ENCODE data around the gene FAM110D. TPM values are rescaled to one million over a fixed set of nuclear protein-coding genes. Genes with fewer than 3 reads are reported as not detected.

The FAM110D gene
- total and polyA plus RNA-seq, 8 donors = 1.0 to 5.1 (median 1.7) TPM

- Histone ChIP-seq H3K9me3 (no peaks in the 10 kb centered on the region), H3K27ac (no peak overlapping the region), H3K4me3 (no peak overlapping the region), H3K4me1 (no peaks in the 10 kb centered on the region), H3K27me3 (no peaks in the 10 kb centered on the region), H3K36me3 (peaks cover 0 to 16% of the 10 kb centered on the region in 2 donors)
- TF ChIP-seq, protein P1, sequence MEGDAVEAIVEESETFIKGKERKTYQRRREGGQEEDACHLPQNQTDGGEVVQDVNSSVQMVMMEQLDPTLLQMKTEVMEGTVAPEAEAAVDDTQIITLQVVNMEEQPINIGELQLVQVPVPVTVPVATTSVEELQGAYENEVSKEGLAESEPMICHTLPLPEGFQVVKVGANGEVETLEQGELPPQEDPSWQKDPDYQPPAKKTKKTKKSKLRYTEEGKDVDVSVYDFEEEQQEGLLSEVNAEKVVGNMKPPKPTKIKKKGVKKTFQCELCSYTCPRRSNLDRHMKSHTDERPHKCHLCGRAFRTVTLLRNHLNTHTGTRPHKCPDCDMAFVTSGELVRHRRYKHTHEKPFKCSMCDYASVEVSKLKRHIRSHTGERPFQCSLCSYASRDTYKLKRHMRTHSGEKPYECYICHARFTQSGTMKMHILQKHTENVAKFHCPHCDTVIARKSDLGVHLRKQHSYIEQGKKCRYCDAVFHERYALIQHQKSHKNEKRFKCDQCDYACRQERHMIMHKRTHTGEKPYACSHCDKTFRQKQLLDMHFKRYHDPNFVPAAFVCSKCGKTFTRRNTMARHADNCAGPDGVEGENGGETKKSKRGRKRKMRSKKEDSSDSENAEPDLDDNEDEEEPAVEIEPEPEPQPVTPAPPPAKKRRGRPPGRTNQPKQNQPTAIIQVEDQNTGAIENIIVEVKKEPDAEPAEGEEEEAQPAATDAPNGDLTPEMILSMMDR (IDR thresholded peaks at IDR 0.05) = no peak
- no peak for DNase-seq
- intact Hi-C loops (cut with DNase I) = no loop called here
- no peak for ATAC-seq
Measured at GRCh38 chr1:26189751-26190275, 30.9 kb downstream of the FAM110D start.

- Histone ChIP-seq H3K4me3 (no peak within 1 kb of the TSS), H3K9me3 (no peaks in the 10 kb centered on the region), H3K27ac (no peak within 1 kb of the TSS), H3K36me3 (peaks cover 0 to 16% of the 10 kb centered on the region in 2 donors), H3K27me3 (no peaks in the 10 kb centered on the region), H3K4me1 (no peaks in the 10 kb centered on the region)
- ATAC-seq (peak; percentile 21), DNase-seq (no peak)
- TF ChIP-seq, protein P1 (IDR thresholded peaks at IDR 0.05) = no peak
- intact Hi-C loops (cut with DNase I) = no loop called here
Measured at GRCh38 chr1:26190373-26190987, 31.6 kb downstream of the FAM110D start, which contains the start of gene CATSPER4. CATSPER4 (plus strand) TSS chr1:26190602; CDS start chr1:26190628, 26 bp downstream.

- DNase-seq (no peak), ATAC-seq (no peak)
- TF ChIP-seq, protein P1 (IDR thresholded peaks at IDR 0.05) = no peak
- Histone ChIP-seq H3K9me3 (no peaks in the 10 kb centered on the region), H3K27me3 (no peaks in the 10 kb centered on the region), H3K4me1 (no peaks in the 10 kb centered on the region), H3K27ac (no peak overlapping the region), H3K4me3 (no peak overlapping the region), H3K36me3 (peaks cover 0 to 11% of the 10 kb centered on the region in 2 donors)
- intact Hi-C loops (cut with DNase I) = no loop called here
Measured at GRCh38 chr1:26191739-26192138, 32.9 kb downstream of the FAM110D start.

DNA sequence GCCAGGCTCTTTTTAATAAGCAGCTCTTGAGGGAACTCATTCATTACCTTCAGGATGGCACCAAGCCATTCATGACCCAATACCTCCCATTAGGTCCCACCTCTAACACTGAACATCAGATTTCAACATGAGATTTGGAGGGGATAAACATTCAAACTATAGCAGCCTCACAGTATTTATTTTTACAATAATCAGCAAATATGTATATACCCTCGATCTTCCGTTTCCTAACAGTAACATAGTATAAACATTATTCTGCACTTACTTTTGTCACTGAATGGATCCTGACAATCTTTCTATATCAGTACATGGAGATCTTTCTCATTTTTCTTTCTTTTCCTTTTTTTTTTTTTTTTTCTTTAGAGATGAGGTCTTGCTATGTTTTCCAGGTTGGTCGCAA is 36.9 kb downstream of the FAM110D start:
- intact Hi-C loops (cut with DNase I) = no loop called here
- no peaks in the 10 kb centered on the region for H3K9me3 ChIP-seq
- TF ChIP-seq, protein P1 (IDR thresholded peaks at IDR 0.05) = no peak
- no peak for ATAC-seq
- no peak for DNase-seq
- H3K36me3 ChIP-seq = no peaks in the 10 kb centered on the region
- H3K27me3 ChIP-seq = no peaks in the 10 kb centered on the region
- H3K4me3 ChIP-seq = no peak overlapping the region
- peaks cover 0 to under 1% of the 10 kb centered on the region in 2 donors for H3K4me1 ChIP-seq
- no peak overlapping the region for H3K27ac ChIP-seq

DNA sequence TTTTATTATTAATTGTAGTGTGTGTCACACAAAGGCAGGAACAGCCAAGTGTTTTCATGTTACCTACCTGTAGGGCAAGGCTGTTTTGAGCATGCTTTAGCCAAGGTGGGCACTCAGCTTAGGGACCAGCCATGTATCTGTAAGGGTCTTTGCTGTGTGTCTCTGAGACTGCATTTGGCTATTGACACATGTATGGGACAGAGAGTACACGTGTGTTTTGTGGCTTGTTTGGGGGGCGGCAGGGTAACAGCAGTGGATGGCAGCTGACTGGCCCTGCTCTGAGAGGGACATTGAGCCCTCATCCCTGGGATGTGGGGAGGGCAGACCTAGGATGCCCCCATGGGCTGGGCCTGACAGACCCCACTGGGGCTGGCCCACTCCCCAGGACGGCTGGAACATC is 38.4 kb downstream of the FAM110D start:
- DNase-seq (no peak), ATAC-seq (no peak)
- no peak overlapping the region for H3K4me3 ChIP-seq
- no peaks in the 10 kb centered on the region for H3K36me3 ChIP-seq
- intact Hi-C loops (cut with DNase I) = no loop called here
- TF ChIP-seq, protein P1 (IDR thresholded peaks at IDR 0.05) = no peak
- no peaks in the 10 kb centered on the region for H3K9me3 ChIP-seq
- no peak overlapping the region for H3K27ac ChIP-seq
- no peaks in the 10 kb centered on the region for H3K27me3 ChIP-seq
- peaks cover 0 to 14% of the 10 kb centered on the region in 2 donors for H3K4me1 ChIP-seq

Measured in left lung (tissue), 10 donors.